HG02759 (cell line): ENCODE results near the gene SLC35F3.

Experiments
- ATAC-seq: cut with Tn5 transposase; IDR thresholded peaks from one replicate; pipeline ENCODE4 v1.9.1; 2021; ENCODE audit warnings: mild to moderate bottlenecking, moderate library complexity; ENCODE audit not compliant: unreplicated experiment

Gene SLC35F3

DNA sequence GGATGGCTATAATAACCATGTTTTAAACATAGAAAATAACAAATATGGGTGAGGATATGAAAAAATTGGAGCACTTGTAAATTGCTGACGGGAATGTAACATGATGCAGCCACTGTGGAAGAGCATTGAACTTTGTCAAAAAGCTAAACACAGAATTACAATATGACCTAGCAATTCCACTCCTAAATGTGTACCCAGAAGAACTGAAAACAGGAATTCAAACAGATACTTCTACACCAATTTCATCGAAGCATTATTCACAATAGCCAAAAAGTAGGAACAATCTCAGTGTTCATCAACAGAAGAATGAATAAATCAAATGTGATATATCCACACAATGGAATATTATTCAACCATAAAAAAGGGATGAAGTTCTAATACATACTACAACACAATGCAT, 436.1 kb downstream of the SLC35F3 start:
- no peak for ATAC-seq

DNA sequence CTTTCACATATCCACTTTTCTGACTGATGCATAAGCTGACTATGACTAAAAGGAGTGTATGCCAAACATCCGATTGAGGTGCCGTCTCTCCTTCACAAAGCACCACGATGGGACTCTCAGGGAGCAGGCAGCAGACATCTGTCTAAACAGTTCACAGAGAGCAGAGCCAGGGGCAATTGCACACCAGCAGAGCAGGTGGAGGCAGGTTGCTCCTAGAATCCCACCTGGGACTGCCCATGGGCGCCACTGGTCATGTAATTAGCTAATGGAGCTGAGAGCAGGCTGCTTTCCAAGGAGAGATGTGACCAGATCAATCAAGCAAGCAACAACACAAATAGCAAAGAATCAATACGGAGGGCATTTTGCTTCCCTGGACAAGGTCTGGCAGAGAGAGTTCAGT, 438.3 kb downstream of the SLC35F3 start:
- ATAC-seq, result no peak

DNA sequence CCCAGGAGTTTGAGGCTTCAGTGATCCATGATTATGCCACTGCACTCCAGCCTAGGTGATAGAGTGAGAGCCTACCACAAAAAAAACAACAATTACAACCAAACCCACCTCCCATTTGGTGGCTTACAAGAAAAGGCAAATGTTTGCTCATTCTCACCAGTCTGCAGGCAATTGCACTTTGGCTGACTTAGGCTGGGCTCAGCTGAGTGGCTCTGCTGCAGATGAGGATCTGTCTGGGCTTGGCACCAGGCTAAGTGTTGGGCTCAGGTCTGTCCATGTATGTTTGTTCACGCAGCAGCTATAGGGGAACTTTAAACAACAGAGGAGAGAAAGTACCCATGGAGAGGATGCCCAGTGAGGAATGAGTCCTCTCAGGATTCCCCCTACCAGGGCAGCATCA, 440.8 kb downstream of the SLC35F3 start:
- no peak for ATAC-seq

GRCh38 chr1:234348964-234349363, 444.5 kb downstream of the SLC35F3 start:
- ATAC-seq, result no peak

DNA sequence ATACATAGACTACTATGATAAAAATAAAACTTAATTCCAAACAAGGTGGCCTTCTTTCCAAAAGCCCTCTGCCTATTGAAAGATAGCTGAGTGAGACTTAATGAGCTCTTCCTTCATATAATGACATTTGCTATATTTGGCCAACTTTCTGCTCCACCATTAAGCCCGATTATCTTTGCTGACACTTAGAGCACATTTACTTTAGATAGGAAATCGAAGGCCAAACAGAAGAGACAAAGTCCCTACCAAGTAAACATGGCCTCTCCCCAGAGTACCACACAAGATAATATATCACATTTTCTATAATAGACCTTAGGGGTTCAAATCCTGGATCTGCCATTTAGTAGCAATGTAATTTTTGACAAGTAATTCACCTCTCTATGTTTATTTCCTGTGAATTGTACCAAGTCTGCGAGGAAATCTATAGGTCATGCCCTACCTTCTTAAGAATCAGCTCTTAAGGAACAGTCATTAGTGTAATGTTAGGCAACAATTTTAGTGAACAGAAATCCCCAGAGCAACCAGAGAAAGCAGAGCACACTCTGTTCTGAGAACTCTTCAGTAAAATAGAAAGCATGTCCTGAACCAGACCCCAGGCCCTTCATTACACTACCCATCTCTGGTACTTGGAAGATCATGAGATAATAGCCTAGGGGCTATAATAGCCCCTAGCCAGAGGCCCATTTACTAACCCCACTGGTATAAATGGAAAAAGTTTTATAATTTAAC, 451.5 kb downstream of the SLC35F3 start:
- ATAC-seq, result no peak

GRCh38 chr1:234356615-234357269, 452.3 kb downstream of the SLC35F3 start:
- ATAC-seq, result peak; percentile 70

GRCh38 chr1:234357831-234358230, 453.4 kb downstream of the SLC35F3 start:
- ATAC-seq, result no peak

DNA sequence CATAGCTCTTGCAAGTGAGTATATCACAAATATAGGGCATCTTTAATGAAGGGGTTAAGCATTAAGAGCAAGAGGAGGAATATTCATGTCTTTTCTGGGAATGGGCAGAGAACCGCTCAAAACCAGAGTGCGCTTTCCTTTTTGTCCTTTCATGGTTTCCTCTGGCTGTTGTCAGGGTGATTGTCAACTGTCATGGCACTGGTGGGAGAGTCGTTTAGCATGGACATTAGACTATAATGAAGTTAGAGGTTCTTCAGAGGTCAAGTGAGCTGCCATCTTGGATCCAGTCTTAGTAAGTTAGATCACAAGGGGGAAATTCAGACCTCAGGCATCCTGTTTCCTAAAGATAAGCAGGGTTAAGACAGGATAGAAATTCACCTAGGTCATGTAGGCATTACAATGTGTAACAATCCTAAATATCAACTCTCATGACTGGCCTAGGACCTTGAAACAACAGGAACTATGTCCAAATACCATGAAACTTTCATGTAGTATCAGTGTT, 456.7 kb downstream of the SLC35F3 start:
- ATAC-seq, result no peak

DNA sequence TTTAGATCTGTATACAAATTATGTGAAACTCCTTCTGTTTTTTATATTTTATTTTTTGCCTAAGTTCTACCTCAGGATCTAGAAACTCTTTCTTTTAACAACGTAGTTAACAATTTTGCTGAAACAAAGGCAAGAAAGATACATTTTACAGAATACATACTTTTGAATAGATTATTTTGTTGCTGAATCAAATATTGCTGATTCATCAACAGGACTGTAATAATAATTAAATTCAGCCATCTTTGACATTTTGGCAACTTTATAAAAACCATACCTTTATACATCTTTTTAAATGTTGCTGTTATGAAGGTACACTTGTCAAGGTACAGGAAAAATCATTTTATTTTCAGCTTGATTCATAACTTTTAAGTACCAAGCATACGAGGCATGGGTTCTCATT, 458.1 kb downstream of the SLC35F3 start:
- no peak for ATAC-seq

DNA sequence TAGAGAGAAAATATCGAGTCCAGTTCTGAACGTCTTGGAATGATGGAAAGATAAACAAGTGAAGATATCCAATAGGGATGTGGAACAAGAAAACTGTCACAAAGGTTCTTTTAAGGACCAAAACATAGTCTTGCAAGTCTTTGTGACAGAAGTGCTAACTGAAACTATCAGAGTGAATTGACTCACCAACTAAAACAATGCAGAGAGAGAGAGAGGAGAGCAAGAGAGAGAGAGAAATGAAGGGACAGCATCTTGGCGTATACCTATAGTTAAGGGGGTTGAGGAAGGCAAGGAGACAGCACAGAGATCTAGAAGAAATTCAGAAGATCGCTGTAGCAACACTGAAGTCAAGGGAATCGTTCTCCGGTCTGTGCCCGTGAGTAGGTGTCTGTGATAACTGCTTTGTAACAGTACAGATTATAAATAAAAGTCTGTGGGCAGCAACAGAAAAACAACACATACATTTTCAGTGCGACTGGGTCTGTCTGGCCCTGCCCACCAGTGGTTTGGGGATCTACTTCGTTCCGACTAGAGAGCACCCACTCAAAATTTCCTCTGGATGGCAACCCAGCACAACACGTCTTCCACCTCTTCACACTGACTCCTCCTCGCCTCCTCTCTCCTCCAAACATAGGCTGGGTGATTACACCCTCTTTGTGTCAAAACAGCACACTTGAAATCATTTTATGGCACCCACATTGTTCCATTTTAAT, 464.0 kb downstream of the SLC35F3 start:
- ATAC-seq, result no peak

DNA sequence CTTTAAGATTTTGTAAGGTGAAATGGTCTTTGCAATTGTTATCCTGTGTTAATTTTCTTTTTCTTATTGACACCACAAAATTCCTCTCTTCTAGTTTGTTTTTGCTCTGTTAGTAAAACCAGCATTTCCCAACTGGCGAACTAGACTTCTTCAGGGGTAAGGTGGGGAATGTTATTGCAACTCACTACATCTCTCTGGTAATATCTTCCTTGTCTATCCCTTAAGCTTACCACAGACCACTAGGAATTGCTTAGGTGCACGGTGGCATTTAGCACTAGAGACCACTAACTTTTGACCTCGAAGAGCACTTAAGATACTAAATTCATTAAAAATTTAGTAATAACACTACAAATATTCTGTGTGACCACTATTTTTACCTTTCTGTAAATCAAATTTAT, 464.6 kb downstream of the SLC35F3 start:
- no peak for ATAC-seq

GRCh38 chr1:234369784-234370183, 465.3 kb downstream of the SLC35F3 start:
- no peak for ATAC-seq

GRCh38 chr1:234371414-234371813, 466.9 kb downstream of the SLC35F3 start:
- ATAC-seq, result no peak

DNA sequence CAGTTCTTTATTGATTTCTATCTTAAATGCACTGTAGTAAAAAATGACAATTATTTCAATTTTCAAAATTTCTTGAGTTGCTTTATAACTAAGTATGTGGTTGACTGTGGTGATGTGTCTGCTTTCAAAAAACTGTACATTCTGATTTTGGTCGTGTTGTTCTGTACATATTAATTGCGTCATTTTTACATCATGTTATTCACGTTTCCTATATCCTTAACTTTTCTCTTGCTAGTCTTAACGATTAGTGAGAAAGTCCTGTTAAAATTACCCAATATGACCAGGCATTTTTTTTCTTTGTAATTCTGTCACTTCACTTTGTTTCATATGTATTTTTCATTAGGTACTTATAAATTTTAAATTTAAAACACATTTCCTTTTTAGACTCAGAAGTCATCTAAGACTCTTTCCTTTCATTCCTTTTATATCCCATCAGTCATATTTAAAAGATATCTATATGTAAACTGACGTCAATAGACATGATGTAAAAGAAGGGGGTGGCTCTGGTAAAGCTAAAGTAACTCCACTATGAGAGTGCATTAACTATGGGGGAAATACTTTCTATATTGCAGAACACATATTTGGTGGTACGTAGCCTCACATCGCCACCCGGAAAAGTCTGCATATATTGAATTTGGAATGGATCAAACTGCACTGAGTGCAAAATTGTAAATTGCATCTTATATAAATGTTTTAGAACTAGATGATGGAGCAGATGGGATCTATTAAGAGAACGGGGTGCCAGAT, 467.7 kb downstream of the SLC35F3 start:
- no peak for ATAC-seq

DNA sequence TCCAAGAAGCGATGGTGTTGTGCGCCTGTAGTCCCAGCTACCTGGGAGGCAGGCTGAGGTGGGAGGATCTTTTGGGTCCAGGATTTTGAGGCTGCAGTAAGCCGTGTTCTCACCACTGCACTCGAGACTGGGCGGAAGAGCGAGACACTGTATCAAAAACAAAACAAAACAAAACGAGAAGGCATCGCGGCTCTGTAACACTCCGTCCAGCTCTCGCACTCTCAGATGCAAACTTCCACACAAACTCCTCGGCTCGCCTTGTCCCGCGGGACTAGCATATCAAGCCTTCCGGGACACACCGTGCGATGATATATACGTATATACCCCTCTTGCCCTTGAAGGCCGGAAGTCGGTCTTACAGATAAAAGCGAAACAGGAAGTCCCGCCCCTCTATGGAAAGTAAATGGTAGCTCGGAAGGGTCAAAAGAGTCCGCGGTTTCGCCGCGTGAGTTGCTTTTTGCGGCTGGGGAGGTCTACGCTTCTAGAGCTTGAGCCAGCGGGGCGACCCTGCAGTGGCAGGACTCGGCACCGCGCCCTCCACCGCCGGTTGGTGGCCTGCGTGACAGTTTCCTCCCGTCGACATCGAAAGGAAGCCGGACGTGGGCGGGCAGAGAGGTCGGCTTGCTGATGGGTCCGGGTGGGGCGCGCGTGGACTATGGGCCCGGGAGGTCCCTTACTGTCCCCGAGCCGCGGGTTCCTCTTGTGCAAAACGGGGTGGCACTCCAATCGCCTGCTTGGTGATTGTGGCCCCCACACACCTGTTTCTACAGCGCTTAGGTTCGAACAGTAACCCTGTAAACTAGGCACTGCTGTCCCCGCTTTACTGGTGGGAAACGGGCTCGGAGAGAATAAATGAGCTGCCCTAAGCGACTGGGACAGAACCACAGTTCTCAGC, 468.8 kb downstream of the SLC35F3 start, which contains the start of gene COA6:
Gene COA6 (plus strand): TSS at position 393 of the 895 bp plus-strand sequence. CDS start 11 bp downstream, at position 404.
- ATAC-seq, result peak; percentile 94

- ATAC-seq, result peak; percentile 14
Measured at GRCh38 chr1:234373959-234374254, 469.4 kb downstream of the SLC35F3 start.
